GM18519 (cell line): ENCODE measurements around the gene PFDN4.
A peak's percentile ranks its signal among the peaks of the same experiment; 100 is the strongest.
"Not testable (repeated sequence)": the region's sequence is repeated elsewhere in the genome, so short reads cannot be mapped to it uniquely, and the experiment has no call there.

Experiments used
- ATAC-seq: cut with Tn5 transposase; IDR thresholded peaks from one replicate; pipeline ENCODE4 v1.9.1; 2021; ENCODE audit warnings: mild to moderate bottlenecking, moderate library complexity; ENCODE audit not compliant: unreplicated experiment, low FRiP score

The PFDN4 gene

GRCh38 chr20:54221996-54222890 is 14.4 kb downstream of the PFDN4 start:
- ATAC-seq = no peak

GRCh38 chr20:54223285-54223684 is 15.4 kb downstream of the PFDN4 start:
- ATAC-seq = no peak

GRCh38 chr20:54223751-54224150 is 15.9 kb downstream of the PFDN4 start:
- no peak for ATAC-seq

- ATAC-seq = not testable (repeated sequence)
Observed at GRCh38 chr20:54224642-54225041, 16.8 kb downstream of the PFDN4 start.

GRCh38 chr20:54227241-54227640 is 19.4 kb downstream of the PFDN4 start:
- peak; percentile 83 for ATAC-seq

- ATAC-seq = no peak
Observed at GRCh38 chr20:54227751-54228150, 19.9 kb downstream of the PFDN4 start.

- no peak for ATAC-seq
Observed at GRCh38 chr20:54228841-54229240, 21.0 kb downstream of the PFDN4 start.

- ATAC-seq = no peak
Observed at GRCh38 chr20:54229566-54230160, 21.8 kb downstream of the PFDN4 start.

- ATAC-seq = no peak
Observed at GRCh38 chr20:54231036-54231435, 23.1 kb downstream of the PFDN4 start.

GRCh38 chr20:54234991-54235390 is 27.1 kb downstream of the PFDN4 start:
- ATAC-seq = no peak

- no peak for ATAC-seq
Observed at GRCh38 chr20:54237116-54237943, 29.4 kb downstream of the PFDN4 start.

GRCh38 chr20:54244113-54244512 is 36.2 kb downstream of the PFDN4 start:
- no peak for ATAC-seq

GRCh38 chr20:54248705-54249104 is 40.8 kb downstream of the PFDN4 start:
- ATAC-seq = not testable (repeated sequence)

GRCh38 chr20:54250691-54251090 is 42.8 kb downstream of the PFDN4 start:
- ATAC-seq = no peak

- no peak for ATAC-seq
Observed at GRCh38 chr20:54251096-54251495, 43.2 kb downstream of the PFDN4 start.

GRCh38 chr20:54254596-54254995 is 46.7 kb downstream of the PFDN4 start:
- no peak for ATAC-seq

GRCh38 chr20:54255157-54255556 is 47.3 kb downstream of the PFDN4 start:
- no peak for ATAC-seq

GRCh38 chr20:54256202-54256601 is 48.3 kb downstream of the PFDN4 start:
- ATAC-seq = no peak

GRCh38 chr20:54257071-54257816 is 49.4 kb downstream of the PFDN4 start:
- ATAC-seq = no peak

GRCh38 chr20:54260116-54260515 is 52.2 kb downstream of the PFDN4 start:
- no peak for ATAC-seq
